NCI-H2227 (cell line): Measurements from ENCODE around the gene LPCAT1.
"Not testable (repeated sequence)": the region's sequence is repeated elsewhere in the genome, so short reads cannot be mapped to it uniquely, and the experiment has no call there.

Experiments used
- DNase-seq: peaks from one replicate; lab custom pipeline; 2025; ENCODE audit not compliant: unreplicated experiment; lab: John Stamatoyannopoulos, UW

Gene LPCAT1

DNA sequence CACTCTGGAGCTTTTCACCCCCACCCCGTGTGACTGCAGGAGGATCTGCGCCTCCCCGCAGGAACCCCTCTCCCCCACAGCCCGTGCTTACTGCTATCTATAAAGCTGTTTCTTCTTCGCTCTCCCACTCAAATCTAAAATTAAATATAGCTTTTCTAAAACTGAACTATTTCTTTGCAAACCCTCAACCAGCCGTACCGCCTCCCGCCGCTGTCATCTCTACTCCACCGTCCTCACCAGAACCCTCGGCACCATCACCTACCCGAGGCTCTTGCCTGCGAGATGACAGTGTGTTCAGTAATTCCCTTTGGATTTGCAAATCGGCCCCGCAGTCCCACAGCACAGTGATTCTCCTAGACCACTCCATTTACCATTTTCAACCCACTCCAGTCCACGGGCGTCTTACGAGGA lies 13.6 kb downstream of the LPCAT1 start:
- DNase-seq = no peak

DNA sequence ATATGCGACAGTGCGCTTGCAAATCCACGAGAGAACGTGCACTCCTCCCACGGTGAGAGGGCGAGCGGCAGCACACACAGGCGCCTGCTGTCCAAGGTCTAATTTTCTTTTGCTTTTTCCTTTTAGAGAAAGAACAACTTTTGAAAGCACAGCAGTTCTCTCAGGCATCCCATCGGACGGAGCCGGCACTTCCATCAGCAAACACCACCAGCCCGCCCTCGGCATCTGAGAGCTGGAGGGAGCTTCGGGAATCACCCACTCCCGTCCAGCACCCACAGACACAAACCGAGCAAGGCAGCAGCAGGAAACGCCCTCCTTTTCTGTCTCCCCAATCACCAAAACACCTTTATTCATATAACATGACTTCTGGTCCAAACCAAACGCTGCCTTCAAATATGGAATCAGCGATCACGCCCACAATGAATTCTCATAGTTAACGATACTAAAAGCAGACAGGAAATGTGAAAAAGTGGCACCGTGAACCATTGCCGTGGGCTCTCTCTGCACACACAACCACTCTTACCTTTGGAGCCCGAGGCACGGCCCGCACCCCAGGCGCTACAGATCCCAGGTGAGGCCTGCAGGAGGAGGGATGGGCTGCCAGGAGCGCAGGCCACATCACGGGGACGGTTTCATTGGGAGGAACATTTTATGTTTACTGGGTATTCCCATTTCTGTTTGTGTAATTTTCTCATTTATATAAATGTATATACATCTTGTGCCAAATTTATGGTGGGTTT lies 14.2 kb downstream of the LPCAT1 start:
- no peak for DNase-seq

DNA sequence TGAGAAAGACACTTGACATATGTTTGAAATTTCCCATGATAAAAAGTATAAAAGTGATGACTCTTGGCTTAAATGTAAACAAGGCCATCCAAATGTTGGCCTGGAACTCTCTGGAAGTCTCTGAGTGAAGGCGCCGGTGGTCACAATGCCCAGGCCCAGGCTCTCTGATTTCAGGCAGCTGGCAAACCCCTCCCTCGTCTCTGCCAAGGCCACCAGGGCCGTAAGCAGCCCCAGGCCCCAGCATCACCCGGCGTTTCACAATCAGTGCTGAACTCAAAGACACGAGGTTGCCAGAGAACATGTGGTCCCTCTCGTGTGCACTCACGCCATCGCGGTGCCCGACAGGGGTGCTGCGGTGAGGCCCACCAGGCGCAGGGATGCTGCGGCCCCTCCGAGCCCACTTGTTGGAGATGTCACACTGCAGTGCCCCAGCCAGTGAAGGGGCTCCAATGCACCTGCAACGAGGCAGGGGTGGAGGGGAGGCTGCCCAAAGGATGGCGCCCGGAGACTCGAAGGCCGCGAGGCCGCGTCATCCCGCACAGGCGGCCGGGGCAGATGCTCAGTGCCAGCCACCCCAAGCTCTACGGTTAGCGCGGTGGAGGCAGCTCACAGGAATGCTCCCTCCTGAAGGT lies 15.0 kb downstream of the LPCAT1 start:
- DNase-seq = no peak

DNA sequence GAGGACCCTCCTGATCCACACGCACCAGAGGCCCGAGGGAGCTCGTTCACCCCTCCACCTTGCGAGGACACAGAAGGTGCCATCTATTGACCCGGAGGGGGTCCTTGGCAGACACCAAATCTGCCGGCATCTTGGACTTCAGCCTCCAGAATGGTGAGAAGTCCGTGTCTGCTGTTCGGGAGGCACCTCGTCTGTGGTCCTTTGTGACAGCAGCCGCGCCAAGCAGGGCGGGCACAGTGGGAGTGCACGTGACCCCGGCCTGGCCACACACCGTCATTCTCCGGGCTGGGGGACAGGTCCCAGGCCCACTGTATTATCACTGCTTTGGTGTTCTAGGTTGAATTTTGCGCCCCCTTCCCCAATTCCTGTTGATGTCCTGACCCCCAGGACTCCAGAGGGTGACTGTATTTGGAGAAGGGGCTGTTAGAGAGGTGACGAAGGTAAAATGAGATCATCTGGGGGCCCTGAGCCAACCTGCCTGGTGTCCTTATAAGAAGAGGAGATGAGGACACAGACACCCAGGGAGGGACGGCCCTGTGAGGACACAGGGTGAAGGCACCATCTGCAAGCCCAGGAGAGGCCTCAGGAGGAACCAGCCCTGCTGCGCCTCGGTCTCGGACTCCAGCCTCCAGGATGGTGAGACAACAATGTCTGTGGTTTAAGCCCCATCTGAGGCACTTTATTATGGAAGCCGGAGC lies 15.7 kb downstream of the LPCAT1 start:
- DNase-seq = no peak

DNA sequence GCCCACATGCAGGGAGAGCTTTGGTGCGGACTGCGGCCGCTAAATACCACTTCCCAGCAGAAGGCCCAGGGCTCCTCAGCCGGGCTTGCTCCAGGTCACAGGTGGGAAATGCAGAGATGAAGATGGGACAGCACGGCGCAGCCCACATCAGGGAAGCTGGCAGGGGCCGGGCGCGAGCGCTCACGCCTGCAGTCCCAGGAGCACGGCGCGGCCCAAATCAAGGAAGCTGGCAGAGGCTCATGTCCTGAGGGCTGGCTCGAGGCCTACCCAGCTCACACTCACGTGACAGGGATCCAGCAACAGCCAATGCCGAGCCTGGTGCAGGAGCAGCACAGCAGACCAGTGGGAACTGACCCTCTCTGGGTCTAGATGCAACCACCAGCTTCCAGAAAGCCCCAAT lies 16.3 kb downstream of the LPCAT1 start:
- DNase-seq = no peak

DNA sequence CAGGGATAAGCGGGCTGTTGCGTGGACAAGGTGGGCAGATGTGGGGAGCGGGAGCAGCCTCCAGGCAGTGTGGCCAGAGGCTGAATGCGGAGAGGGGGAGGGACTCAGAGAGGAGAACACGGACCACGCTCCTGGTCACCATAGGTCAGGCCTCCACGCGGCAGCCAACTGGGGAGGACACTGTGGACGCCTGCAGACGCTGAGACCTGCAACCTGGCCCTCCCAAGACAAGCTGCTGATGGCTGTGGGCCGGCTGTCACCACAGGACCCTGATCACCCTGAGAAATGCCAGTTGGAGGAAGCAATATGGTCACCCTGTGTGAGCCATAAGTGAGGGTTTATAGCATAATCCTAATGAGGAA lies 16.8 kb downstream of the LPCAT1 start:
- no peak for DNase-seq

DNA sequence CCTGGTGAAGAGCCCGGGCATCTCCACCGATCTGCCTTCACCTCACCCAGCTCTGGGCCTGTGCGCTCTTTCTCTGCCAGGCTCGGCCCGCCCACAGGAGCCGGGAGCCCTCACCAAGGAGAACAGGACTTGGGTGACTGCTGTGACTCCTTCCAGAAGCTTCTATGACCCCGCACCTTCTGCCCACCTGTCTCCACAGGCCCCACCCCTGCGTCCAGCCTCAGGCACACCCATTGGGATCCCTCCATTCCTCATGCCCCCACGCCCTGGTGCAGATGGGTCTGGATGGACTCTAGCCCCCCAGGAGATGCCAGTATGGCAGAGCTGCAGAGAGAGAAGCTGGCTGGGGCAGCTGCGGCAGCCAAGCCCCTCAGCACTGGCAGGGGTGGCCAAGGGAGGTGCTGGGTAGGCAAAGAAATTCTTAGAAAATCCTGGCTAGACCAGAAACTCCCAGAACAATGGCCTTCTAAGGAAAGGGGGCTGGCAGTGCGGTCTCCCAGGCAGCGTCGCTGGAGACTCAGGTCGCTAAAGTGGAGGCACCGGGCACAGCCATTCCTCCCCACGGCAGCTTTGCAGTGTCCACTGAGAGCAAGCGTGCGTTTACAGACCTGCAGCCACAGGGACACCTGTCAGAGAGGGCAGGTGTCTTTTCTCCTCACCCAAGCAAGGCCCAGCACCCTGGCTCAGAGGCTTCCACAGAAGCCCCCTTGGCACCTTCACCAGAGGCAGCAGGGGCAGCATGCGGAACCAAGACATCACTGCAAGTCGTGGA lies 17.3 kb downstream of the LPCAT1 start:
- DNase-seq = no peak

DNA sequence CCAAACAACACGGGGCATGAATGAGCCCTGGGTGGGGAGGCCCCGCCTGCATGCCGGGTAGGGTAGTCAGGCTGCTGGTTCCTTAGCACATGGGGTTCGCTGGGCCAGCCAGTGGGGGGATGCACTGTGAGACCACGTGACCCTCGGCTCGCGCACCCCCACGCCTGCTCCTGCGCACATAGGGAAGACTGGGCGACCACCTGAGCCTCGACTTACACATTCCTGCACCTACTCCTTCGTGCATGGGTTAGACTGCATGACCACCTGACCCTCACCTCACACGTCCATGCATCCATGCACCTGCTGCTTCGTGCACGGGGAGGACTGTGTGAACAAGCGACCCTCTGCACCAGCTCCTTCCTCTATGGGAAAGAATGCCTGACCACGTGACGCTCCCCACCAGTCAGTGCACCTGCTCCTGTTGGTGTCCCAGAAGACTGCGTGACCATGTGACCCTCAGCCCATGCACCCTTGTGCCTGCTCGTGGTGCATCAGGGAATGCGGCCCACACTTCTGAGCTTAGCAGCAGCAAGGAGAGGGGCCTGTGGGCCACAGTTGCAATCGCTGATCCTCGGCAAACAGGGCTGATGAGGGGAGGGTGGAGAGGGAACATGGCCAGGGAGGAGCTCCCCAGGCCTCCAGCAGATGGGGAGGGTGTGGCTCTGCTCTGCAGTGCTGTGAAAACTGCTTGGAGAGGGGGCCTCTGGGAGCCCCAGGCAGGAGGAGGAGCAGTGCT lies 18.1 kb downstream of the LPCAT1 start:
- no peak for DNase-seq

DNA sequence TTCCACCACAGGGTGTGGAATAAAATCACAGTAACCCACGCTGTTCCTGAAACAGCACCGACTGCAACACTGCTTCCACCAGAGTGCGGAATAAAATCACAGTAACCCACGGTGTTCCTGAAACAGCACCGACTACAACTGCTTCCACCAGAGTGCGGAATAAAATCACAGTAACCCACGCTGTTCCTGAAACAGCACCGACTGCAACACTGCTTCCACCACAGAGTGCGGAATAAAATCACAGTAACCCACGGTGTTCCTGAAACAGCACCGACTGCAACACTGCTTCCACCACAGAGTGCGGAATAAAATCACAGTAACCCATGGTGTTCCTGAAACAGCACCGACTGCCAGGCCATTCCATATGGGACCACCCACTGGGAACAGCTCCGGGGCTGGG lies 18.7 kb downstream of the LPCAT1 start:
- DNase-seq = not testable (repeated sequence)

DNA sequence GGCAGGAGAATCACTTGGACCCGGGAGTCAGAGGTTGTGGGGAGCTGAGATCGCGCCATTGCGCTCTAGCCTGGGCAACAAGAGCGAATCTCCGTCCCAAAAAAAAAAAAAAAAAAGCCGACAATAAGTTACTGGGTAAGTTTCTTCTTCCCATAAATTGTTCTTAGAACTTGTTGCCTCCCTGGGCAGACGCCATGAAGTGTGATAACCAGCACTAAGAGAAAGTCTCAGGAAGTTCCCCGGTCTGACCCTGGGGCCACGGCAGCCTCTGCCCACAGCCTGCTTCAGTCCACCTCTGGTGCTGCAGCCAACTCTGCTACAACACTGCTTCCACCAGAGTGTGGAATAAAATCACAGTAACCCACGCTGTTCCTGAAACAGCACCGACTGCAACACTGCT lies 19.1 kb downstream of the LPCAT1 start:
- no peak for DNase-seq

DNA sequence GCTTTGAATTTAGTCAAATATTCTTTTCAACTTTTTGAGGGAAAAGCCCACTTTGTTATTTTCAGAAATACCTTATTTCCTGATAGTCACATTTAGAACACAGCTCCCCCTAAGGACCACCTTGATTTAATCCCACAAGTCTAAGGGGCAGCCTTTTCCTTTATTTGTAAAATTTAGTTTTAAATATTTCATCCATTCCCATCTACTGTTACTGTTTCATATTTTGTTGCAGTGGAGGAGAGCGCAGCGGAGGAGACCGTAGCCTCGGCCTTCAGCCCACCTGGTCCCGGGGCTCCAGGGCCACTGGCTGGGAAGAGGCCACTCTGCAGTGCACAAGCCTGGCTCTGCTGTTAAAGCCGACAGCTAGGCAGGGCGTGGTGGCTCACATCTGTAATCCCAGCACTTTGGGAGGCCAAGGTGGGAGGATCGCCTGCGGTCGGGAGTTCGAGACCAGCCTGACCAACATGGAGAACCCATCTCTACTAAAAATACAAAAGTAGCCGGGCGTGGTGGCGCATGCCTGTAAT lies 19.6 kb downstream of the LPCAT1 start:
- no peak for DNase-seq

DNA sequence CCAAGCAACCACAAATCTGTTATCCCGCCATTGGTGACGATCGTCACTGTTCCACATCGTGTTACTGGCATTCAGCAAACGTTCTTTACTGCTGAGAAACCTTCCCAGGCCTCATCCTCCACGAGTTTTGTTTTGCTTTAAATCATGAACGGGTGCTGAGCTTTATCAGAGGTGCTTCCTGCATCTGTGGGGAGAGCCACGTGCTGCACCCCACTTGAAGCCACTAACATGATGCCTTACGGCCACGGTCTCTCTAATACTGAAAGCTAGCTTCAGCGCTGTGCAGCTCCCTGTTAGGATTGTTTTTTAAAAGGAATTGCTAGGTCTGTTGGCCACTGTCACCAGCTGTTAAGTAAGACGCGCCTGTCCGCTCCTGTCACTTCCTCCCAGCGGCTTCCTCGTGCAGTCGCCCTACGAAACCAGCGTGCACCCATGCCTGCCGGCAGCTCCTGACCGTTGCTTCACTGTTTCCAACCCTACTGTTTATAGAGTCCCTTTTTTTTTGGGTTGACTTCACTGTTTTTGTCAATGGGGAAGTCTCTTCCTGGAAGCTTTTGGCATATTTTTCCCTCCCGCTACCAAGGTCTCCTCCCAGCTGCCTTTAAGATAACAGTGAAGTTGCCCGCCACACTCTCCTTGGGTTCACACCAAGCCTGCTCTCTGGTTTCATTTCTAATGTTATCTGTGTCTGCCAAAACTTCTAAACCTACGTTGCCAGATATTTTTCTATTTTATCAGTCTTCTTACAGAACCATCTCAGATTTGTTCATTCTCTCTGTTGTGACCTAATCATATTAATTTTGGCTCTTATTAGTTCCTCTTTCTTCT lies 20.3 kb downstream of the LPCAT1 start:
- DNase-seq = no peak

DNA sequence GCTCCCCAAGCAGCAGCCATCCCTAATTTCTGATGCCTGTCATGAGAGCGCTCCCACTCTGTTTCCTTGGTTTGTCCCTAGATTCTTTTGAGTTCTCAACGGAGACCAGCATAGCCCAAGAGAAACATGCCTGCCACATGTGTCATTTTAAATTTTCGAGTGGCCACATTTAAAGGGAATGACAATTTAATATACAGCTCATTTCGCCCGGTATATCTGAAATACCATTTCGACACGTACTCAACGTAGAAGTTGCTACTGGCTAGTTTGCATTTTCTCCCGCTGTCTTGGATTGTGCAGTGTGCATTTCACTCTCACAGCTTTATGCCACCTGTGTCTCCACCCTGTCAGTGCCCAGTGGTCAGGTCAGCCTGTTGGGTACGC lies 21.0 kb downstream of the LPCAT1 start:
- DNase-seq = no peak

DNA sequence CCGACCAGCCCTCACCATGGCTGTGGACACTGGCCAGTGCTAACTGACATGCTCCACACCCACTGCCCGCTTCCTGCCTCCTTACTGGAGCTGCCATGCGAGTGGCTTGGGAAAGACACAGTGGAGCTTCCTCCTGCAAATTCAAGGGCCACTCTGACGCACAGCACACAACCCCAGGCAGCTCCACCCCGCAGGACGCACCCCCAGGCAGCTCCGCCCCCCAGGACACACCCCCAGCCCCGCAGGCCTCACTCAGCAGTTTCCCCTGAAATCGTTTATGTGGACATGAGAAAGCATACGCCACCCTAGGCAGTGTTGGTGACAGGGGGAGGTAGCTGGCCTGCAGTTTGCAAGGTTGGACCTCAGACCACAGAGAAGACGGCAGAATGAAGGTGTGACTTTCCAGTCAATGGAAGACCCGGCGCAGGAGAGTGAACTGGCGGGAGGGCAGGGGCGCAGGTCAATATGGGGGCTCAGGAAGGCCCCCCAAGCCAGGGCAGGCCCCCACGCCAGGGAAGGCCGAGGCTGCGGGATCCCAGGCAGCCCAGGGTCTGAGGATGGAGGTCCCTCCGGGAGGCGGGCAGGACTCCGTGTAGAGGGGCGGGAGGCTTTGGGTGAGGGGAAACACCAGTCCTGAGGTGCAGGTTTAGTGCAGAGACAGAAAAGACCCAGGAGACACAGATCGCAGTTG lies 21.6 kb downstream of the LPCAT1 start:
- DNase-seq = no peak

DNA sequence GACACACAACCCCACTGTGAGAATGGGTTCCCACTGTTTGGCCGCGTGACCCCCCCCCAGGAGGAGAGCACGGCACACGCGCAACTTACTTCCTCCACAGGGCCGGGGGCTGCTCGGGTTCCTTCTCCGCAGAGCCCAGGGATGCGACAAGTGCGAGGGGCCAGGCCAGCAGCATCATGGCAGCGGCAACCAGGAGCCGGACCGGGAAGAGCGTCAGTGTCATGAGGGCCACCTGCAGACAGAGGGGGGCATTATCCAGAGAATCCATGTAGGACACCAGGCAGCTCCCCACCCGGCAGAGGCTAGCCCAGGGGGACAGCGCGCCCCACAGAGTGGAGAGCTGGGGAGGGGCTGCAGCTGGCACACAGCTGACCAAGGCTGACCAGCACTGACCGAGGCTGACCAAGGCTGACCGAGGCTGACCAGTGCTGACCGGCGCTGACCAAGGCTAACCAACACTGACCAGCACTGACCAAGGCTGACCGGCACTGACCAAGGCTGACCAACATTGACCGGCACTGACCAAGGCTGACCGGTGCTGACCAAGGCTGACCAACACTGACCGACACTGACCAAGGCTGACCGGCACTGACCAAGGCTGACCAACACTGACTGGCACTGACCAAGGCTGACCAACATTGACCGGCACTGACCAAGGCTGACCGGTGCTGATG lies 22.3 kb downstream of the LPCAT1 start:
- no peak for DNase-seq

DNA sequence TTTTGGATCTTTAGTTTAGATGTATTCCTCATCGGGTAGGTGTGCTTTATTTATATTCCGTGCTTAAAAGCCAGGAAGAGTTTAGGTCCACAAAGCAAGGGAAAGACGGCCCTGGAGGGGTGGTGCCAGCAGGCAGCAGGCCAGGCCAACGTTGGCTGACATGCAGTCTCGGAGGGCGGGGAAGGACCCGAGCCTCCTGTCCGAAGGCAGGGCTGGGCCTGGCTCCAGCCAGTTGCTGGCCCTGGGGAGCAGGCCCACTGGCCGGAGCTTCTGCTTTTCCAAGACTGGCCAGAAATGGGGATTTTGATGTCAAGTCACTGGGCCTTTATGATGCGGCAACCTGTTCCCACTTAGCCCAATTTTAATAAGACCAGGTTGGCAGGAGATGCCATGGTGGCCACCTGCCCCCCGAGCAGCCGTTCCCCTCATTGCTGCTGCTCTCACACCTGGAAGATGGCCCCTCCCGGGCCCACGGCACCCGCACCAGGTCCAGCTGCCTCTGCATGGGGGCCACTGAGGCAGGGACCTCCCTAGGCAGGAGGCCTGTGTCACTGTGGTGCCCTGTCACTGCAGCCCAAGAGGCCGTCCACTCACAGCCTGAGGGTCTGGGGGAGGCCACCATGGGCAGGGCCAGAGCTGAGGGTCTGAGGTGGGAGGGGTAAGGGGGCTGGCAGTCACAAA lies 23.2 kb downstream of the LPCAT1 start:
- no peak for DNase-seq

DNA sequence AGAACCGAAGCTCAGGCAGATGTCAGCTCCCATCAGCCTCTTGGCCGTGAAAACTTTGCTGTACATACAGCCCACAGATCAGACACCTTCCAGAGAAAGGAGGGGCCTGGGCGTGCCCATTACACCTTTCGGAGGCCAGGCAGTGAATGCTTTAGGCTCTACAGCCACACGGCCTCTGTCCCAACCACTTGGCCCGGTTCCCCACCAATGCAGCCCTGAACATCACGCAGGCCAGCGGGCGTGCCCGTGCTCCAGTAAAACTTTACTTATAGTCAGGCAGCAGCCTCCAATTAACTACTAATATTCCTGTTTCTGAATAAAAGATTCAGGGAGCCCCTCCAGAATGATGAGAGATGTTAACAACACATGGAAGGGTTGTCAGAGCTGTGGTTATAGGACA lies 23.9 kb downstream of the LPCAT1 start:
- no peak for DNase-seq
